NT2/D1 (cell line): ENCODE data around the gene WRAP73.

Experiments
- DNase-seq: peaks from one replicate; pipeline ENCODE4 v3.0.0-alpha.2; 2011; ENCODE audit warnings: low read depth, low spot score
- H3K27me3 ChIP-seq: 2 replicates; pipeline ENCODE4 v1.6.0; 2011; ENCODE audit warnings: mild to moderate bottlenecking; ENCODE audit not compliant: insufficient read length, insufficient read depth
- H3K36me3 ChIP-seq: 2 replicates; pipeline ENCODE4 v1.6.1; 2011; ENCODE audit warnings: mild to moderate bottlenecking, low read length, mixed read lengths; ENCODE audit not compliant: insufficient read depth, insufficient read length
- H3K4me1 ChIP-seq: 2 replicates; pipeline ENCODE4 v1.5.1; 2011; ENCODE audit not compliant: insufficient read depth, insufficient read length
- H3K4me3 ChIP-seq: 2 replicates; pipeline ENCODE4 v1.5.1; 2011; ENCODE audit warnings: low read depth; ENCODE audit not compliant: insufficient read length
- H3K9ac ChIP-seq: 2 replicates; pipeline ENCODE4 v1.6.0; 2011; ENCODE audit warnings: low read depth; ENCODE audit not compliant: insufficient read length
- H3K9me3 ChIP-seq: 2 replicates; pipeline ENCODE4 v1.5.1; 2011; ENCODE audit warnings: mild to moderate bottlenecking, low read length; ENCODE audit not compliant: insufficient read depth
- SUZ12 ChIP-seq: IDR thresholded peaks from 2 replicates; pipeline ENCODE4 v1.6.1; 2011; ENCODE audit not compliant: insufficient read length, insufficient read depth; ENCODE audit errors: extremely low read depth
- YY1 ChIP-seq: IDR thresholded peaks from 2 replicates; pipeline ENCODE4 v1.6.1; 2011; ENCODE audit not compliant: insufficient read length, insufficient read depth
- ZNF274 ChIP-seq: IDR thresholded peaks from 2 replicates; pipeline ENCODE4 v1.6.1; 2011; ENCODE audit warnings: mild to moderate bottlenecking, low read depth, low read length

WRAP73 gene

DNA sequence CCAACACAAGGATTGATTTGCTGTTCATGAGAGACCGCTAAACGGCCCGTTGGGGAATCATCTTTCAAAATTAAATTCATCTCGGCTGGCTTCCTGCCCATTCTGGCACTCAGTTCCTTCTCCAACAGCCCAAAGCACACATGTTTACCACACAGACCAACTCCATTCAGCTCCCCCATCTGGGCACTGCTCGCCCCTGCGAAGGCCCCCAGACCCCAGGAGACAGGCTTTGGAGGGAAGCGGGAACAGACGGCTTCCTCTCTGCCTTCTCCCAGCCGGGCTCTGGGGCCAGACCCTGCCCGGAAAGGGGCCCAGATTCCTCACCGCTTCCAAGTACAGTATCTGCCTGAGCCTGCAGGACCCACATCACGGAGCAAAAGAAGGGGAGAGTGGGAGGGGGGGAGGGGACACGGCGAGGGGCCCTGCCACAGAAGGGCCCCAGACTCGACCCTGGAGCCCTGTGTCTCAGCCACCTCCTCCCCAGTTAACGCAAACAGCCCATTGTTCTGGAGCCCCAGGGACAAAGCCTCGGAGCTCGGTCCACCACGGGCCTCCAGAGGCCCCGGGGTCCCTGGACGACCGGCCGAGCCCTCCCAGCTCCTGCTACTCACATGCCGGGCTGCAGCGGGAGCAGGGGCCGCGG, 39.3 kb downstream of the WRAP73 start:
- no peaks in the 10 kb centered on the region for H3K9me3 ChIP-seq
- H3K27me3 ChIP-seq = peaks cover 13% of the 10 kb centered on the region
- no peak for DNase-seq
- peak overlapping the region; percentile 83 for H3K9ac ChIP-seq
- H3K4me3 ChIP-seq = peak overlapping the region; percentile 64
- no peak for TF ChIP-seq YY1
- TF ChIP-seq ZNF274 = no peak
- no peak for TF ChIP-seq SUZ12
- peaks cover 42% of the 10 kb centered on the region for H3K4me1 ChIP-seq
- no peaks in the 10 kb centered on the region for H3K36me3 ChIP-seq

DNA sequence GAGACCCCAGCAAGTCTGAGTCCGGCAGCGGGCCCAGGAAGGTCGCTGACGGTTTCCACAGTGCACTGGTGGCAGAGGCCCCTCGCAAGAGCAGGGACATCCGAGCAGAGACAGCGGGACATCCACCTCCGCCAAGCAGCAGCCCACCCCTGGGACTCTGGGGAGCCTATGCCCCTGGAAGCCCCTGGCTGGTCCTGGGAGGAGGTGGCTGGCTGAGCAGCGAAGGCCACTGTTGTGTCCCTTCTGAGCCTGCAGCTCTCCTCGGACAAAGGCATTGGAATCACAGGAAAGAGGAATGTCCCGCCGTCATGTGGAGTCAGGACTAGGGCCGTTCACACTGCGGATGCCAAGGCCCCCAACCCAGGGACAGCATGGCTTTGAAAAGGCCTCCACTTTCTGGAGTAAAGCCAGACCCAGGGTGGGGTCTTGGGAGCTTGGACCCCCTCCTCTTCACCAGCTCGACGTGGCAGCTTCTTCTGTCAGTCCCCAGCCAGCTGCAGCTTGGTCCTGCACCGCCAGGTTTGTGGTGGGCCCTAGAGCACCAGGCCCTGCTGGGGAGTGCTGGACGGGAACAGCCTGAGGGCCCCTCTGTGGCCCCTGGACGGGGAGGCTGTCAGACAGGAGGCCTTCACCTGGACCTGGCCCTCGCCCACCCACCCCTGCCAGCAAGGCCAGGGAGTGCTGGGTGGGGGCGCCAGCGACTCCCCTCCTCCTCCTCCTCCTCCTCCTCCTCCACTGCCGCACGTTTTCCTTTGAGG, 40.0 kb downstream of the WRAP73 start:
- H3K9ac ChIP-seq = peak overlapping the region; percentile 51
- TF ChIP-seq SUZ12 (no peak), YY1 (no peak), ZNF274 (no peak)

GRCh38 chr1:3609016-3609768, 40.7 kb downstream of the WRAP73 start:
- DNase-seq = no peak
- Histone ChIP-seq H3K9ac (peak overlapping the region; percentile 51), H3K27me3 (peaks cover 13% of the 10 kb centered on the region), H3K4me1 (peaks cover 36% of the 10 kb centered on the region), H3K9me3 (peaks cover 7% of the 10 kb centered on the region; the same call in 1 of the 2 replicates), H3K4me3 (no peak overlapping the region), H3K36me3 (no peaks in the 10 kb centered on the region)
- no peak for TF ChIP-seq SUZ12
- TF ChIP-seq ZNF274 = no peak
- no peak for TF ChIP-seq YY1

More for the DNA sequence above, 40.0 kb downstream of the WRAP73 start:
- no peaks in the 10 kb centered on the region for H3K36me3 ChIP-seq
- peaks cover 38% of the 10 kb centered on the region for H3K4me1 ChIP-seq
- H3K4me3 ChIP-seq = peak overlapping the region; percentile 64
- H3K9me3 ChIP-seq = no peaks in the 10 kb centered on the region
- DNase-seq = no peak
- peaks cover 13% of the 10 kb centered on the region for H3K27me3 ChIP-seq

- peaks cover 13% of the 10 kb centered on the region for H3K27me3 ChIP-seq
- TF ChIP-seq ZNF274 = no peak
- TF ChIP-seq YY1 = no peak
- no peak for TF ChIP-seq SUZ12
- H3K9ac ChIP-seq = no peak overlapping the region
- H3K4me3 ChIP-seq = no peak overlapping the region
- peaks cover 29% of the 10 kb centered on the region for H3K4me1 ChIP-seq
- peaks cover 8% of the 10 kb centered on the region; the same call in 1 of the 2 replicates for H3K9me3 ChIP-seq
- no peaks in the 10 kb centered on the region for H3K36me3 ChIP-seq
- no peak for DNase-seq
These were observed 41.7 kb downstream of the WRAP73 start for GRCh38 chr1:3608154-3608553.

DNA sequence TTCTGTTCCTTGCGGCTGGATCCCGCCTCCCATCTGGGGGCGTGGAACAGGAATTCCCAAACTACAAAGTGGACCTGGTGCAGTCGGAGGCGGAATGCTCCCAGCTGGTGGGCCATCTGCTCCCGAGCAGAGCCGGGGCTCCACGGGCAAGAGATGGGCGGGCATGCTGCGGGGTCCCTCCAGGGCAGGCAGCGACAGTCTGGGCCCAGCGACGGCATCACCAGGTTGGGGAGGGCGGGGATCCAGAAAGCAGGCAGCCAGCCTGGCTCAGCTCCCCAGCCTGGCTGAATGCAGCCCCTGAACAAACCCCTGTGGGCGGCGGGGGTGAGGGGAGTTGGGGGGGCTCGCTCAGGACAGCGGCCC, 42.2 kb downstream of the WRAP73 start:
- no peak overlapping the region for H3K4me3 ChIP-seq
- peaks cover 8% of the 10 kb centered on the region; the same call in 1 of the 2 replicates for H3K9me3 ChIP-seq
- H3K27me3 ChIP-seq = peaks cover 10% of the 10 kb centered on the region
- no peak for DNase-seq
- no peak overlapping the region for H3K9ac ChIP-seq
- H3K4me1 ChIP-seq = peaks cover 24% of the 10 kb centered on the region
- no peaks in the 10 kb centered on the region for H3K36me3 ChIP-seq
- TF ChIP-seq SUZ12 (no peak), YY1 (no peak), ZNF274 (no peak)

GRCh38 chr1:3606779-3607702, 42.9 kb downstream of the WRAP73 start:
- no peak for DNase-seq
- no peaks in the 10 kb centered on the region for H3K36me3 ChIP-seq
- H3K9me3 ChIP-seq = peaks cover 8% of the 10 kb centered on the region; the same call in 1 of the 2 replicates
- peaks cover 4% of the 10 kb centered on the region for H3K27me3 ChIP-seq
- no peak overlapping the region for H3K9ac ChIP-seq
- peaks cover 21% of the 10 kb centered on the region for H3K4me1 ChIP-seq
- TF ChIP-seq ZNF274 (no peak), YY1 (no peak), SUZ12 (no peak)
- H3K4me3 ChIP-seq = no peak overlapping the region
